ENCODE measurements around the gene CLIC6.

The CLIC6 gene

GRCh38 chr21:34671462-34671861 lies 2.7 kb downstream of the CLIC6 start:
- H3K27ac Mint-ChIP-seq = no peak overlapping the region
- no peak overlapping the region for H3K4me3 Mint-ChIP-seq
- no peak for ATAC-seq
- H3K4me1 Mint-ChIP-seq = peaks cover 4% of the 10 kb centered on the region
- DNase-seq = no peak
- no peaks in the 10 kb centered on the region for H3K9me3 Mint-ChIP-seq
- H3K27me3 Mint-ChIP-seq = peaks cover 59% of the 10 kb centered on the region
- no peaks in the 10 kb centered on the region for H3K36me3 Mint-ChIP-seq (ENCODE audit: low read depth)

GRCh38 chr21:34671891-34672290 lies 3.1 kb downstream of the CLIC6 start:
- no peak for DNase-seq
- H3K4me3 Mint-ChIP-seq = no peak overlapping the region
- no peaks in the 10 kb centered on the region for H3K9me3 Mint-ChIP-seq
- no peak overlapping the region for H3K27ac Mint-ChIP-seq
- no peaks in the 10 kb centered on the region for H3K36me3 Mint-ChIP-seq (ENCODE audit: low read depth)
- H3K4me1 Mint-ChIP-seq = peaks cover 4% of the 10 kb centered on the region
- peaks cover 56% of the 10 kb centered on the region for H3K27me3 Mint-ChIP-seq
- no peak for ATAC-seq

GRCh38 chr21:34673006-34673405 lies 4.2 kb downstream of the CLIC6 start:
- ATAC-seq = no peak
- no peak for DNase-seq

GRCh38 chr21:34674468-34674867 lies 5.7 kb downstream of the CLIC6 start:
- H3K27me3 Mint-ChIP-seq = peaks cover 39% of the 10 kb centered on the region
- DNase-seq = no peak
- no peaks in the 10 kb centered on the region for H3K9me3 Mint-ChIP-seq
- no peak overlapping the region for H3K4me3 Mint-ChIP-seq
- H3K4me1 Mint-ChIP-seq = peaks cover 4% of the 10 kb centered on the region
- no peak overlapping the region for H3K27ac Mint-ChIP-seq
- H3K36me3 Mint-ChIP-seq (ENCODE audit: low read depth) = no peaks in the 10 kb centered on the region
- ATAC-seq = no peak

More at GRCh38 chr21:34673006-34673405, 4.2 kb downstream of the CLIC6 start:
- Mint-ChIP-seq H3K4me1 (peaks cover 4% of the 10 kb centered on the region), H3K36me3 (ENCODE audit: low read depth) (no peaks in the 10 kb centered on the region), H3K27me3 (peaks cover 48% of the 10 kb centered on the region), H3K27ac (no peak overlapping the region), H3K4me3 (no peak overlapping the region), H3K9me3 (no peaks in the 10 kb centered on the region)

GRCh38 chr21:34675871-34676270 lies 7.1 kb downstream of the CLIC6 start:
- H3K4me3 Mint-ChIP-seq = no peak overlapping the region
- H3K36me3 Mint-ChIP-seq (ENCODE audit: low read depth) = no peaks in the 10 kb centered on the region
- no peak for ATAC-seq
- H3K9me3 Mint-ChIP-seq = no peaks in the 10 kb centered on the region
- no peaks in the 10 kb centered on the region for H3K4me1 Mint-ChIP-seq
- peaks cover 38% of the 10 kb centered on the region for H3K27me3 Mint-ChIP-seq
- no peak overlapping the region for H3K27ac Mint-ChIP-seq
- DNase-seq = no peak

GRCh38 chr21:34679051-34679450 lies 10.3 kb downstream of the CLIC6 start:
- Mint-ChIP-seq H3K4me3 (no peak overlapping the region), H3K9me3 (peaks cover 8% of the 10 kb centered on the region), H3K36me3 (ENCODE audit: low read depth) (peaks cover 2% of the 10 kb centered on the region), H3K27ac (no peak overlapping the region), H3K27me3 (peaks cover 14% of the 10 kb centered on the region), H3K4me1 (no peaks in the 10 kb centered on the region)
- ATAC-seq (no peak), DNase-seq (no peak)

GRCh38 chr21:34684174-34684876 lies 15.5 kb downstream of the CLIC6 start:
- no peak overlapping the region for H3K27ac Mint-ChIP-seq
- peaks cover 2% of the 10 kb centered on the region for H3K36me3 Mint-ChIP-seq (ENCODE audit: low read depth)
- H3K9me3 Mint-ChIP-seq = peaks cover 8% of the 10 kb centered on the region
- no peak overlapping the region for H3K4me3 Mint-ChIP-seq
- peaks cover 8% of the 10 kb centered on the region for H3K27me3 Mint-ChIP-seq
- DNase-seq (no peak), ATAC-seq (no peak)
- H3K4me1 Mint-ChIP-seq = no peaks in the 10 kb centered on the region

- no peak overlapping the region for H3K4me3 Mint-ChIP-seq
- H3K36me3 Mint-ChIP-seq (ENCODE audit: low read depth) = no peaks in the 10 kb centered on the region
- H3K27ac Mint-ChIP-seq = no peak overlapping the region
- peaks cover 16% of the 10 kb centered on the region for H3K27me3 Mint-ChIP-seq
- H3K9me3 Mint-ChIP-seq = peaks cover 5% of the 10 kb centered on the region
- no peak for ATAC-seq
- H3K4me1 Mint-ChIP-seq = no peaks in the 10 kb centered on the region
- DNase-seq = no peak
Observed at GRCh38 chr21:34687065-34687464, 18.3 kb downstream of the CLIC6 start.

GRCh38 chr21:34687745-34688144 lies 19.0 kb downstream of the CLIC6 start:
- Mint-ChIP-seq H3K36me3 (ENCODE audit: low read depth) (no peaks in the 10 kb centered on the region), H3K9me3 (no peaks in the 10 kb centered on the region), H3K4me1 (no peaks in the 10 kb centered on the region), H3K27ac (no peak overlapping the region), H3K4me3 (no peak overlapping the region), H3K27me3 (peaks cover 16% of the 10 kb centered on the region)
- ATAC-seq (no peak), DNase-seq (no peak)

- no peak for DNase-seq
- no peaks in the 10 kb centered on the region for H3K9me3 Mint-ChIP-seq
- H3K27me3 Mint-ChIP-seq = peaks cover 16% of the 10 kb centered on the region
- no peaks in the 10 kb centered on the region for H3K4me1 Mint-ChIP-seq
- ATAC-seq = no peak
- no peak overlapping the region for H3K27ac Mint-ChIP-seq
- H3K4me3 Mint-ChIP-seq = no peak overlapping the region
- no peaks in the 10 kb centered on the region for H3K36me3 Mint-ChIP-seq (ENCODE audit: low read depth)
Observed at GRCh38 chr21:34688145-34688544, 19.4 kb downstream of the CLIC6 start.

GRCh38 chr21:34688715-34689114 lies 19.9 kb downstream of the CLIC6 start:
- Mint-ChIP-seq H3K27me3 (peaks cover 16% of the 10 kb centered on the region), H3K9me3 (no peaks in the 10 kb centered on the region), H3K4me1 (no peaks in the 10 kb centered on the region), H3K4me3 (no peak overlapping the region), H3K36me3 (ENCODE audit: low read depth) (no peaks in the 10 kb centered on the region), H3K27ac (no peak overlapping the region)
- ATAC-seq (no peak), DNase-seq (no peak)

- Mint-ChIP-seq H3K4me1 (no peaks in the 10 kb centered on the region), H3K27me3 (peaks cover 14% of the 10 kb centered on the region), H3K4me3 (no peak overlapping the region), H3K27ac (no peak overlapping the region), H3K9me3 (no peaks in the 10 kb centered on the region), H3K36me3 (ENCODE audit: low read depth) (no peaks in the 10 kb centered on the region)
- DNase-seq = no peak
- no peak for ATAC-seq
Observed at GRCh38 chr21:34690041-34690792, 21.4 kb downstream of the CLIC6 start.

- Mint-ChIP-seq H3K4me1 (no peaks in the 10 kb centered on the region), H3K27ac (no peak overlapping the region), H3K9me3 (no peaks in the 10 kb centered on the region), H3K27me3 (peaks cover 14% of the 10 kb centered on the region), H3K36me3 (ENCODE audit: low read depth) (no peaks in the 10 kb centered on the region), H3K4me3 (no peak overlapping the region)
- DNase-seq (no peak), ATAC-seq (no peak)
Observed at GRCh38 chr21:34690793-34691175, 22.0 kb downstream of the CLIC6 start.

GRCh38 chr21:34691390-34692032 lies 22.7 kb downstream of the CLIC6 start:
- ATAC-seq = no peak
- no peak overlapping the region for H3K27ac Mint-ChIP-seq
- no peaks in the 10 kb centered on the region for H3K36me3 Mint-ChIP-seq (ENCODE audit: low read depth)
- no peak overlapping the region for H3K4me3 Mint-ChIP-seq
- DNase-seq = no peak
- H3K27me3 Mint-ChIP-seq = peaks cover 14% of the 10 kb centered on the region
- no peaks in the 10 kb centered on the region for H3K9me3 Mint-ChIP-seq
- no peaks in the 10 kb centered on the region for H3K4me1 Mint-ChIP-seq

GRCh38 chr21:34692458-34693020 lies 23.7 kb downstream of the CLIC6 start:
- Mint-ChIP-seq H3K27ac (no peak overlapping the region), H3K36me3 (ENCODE audit: low read depth) (no peaks in the 10 kb centered on the region), H3K4me1 (no peaks in the 10 kb centered on the region), H3K9me3 (no peaks in the 10 kb centered on the region), H3K27me3 (peaks cover 12% of the 10 kb centered on the region), H3K4me3 (no peak overlapping the region)
- DNase-seq (no peak), ATAC-seq (no peak)
